BE2C (cell line): ENCODE data around the gene MUC5B.

Experiments
- DNase-seq: peaks from one replicate; pipeline ENCODE4 v3.0.0-alpha.2; 2020
- H3K27me3 ChIP-seq: fragments of 250-450 bp; sonication (Bioruptor Pico); 2 replicates; pipeline ENCODE4 v1.5.1; 2020; ENCODE audit warnings: mild to moderate bottlenecking
- H3K36me3 ChIP-seq: fragments of 250-450 bp; sonication (Bioruptor Pico); 2 replicates; pipeline ENCODE4 v1.5.1; 2020; ENCODE audit warnings: mild to moderate bottlenecking
- H3K4me1 ChIP-seq: fragments of 250-450 bp; sonication (Bioruptor Pico); 2 replicates; pipeline ENCODE4 v1.5.1; 2020
- H3K4me3 ChIP-seq: 2 replicates; pipeline ENCODE4 v1.5.1; 2011; ENCODE audit warnings: low read depth, low read length
- H3K9me3 ChIP-seq: fragments of 250-450 bp; sonication (Bioruptor Pico); 2 replicates; pipeline ENCODE4 v1.5.1; 2020
- CTCF ChIP-seq: IDR thresholded peaks from 2 replicates; pipeline ENCODE4 v1.5.1; 2012; ENCODE audit warnings: mild to moderate bottlenecking, low read depth, low read length

The MUC5B gene

GRCh38 chr11:1226226-1226985, 3.5 kb downstream of the MUC5B start:
- no peaks in the 10 kb centered on the region for H3K9me3 ChIP-seq
- no peak overlapping the region for H3K4me3 ChIP-seq
- no peak for TF ChIP-seq CTCF
- H3K27me3 ChIP-seq = peaks cover 5% of the 10 kb centered on the region
- DNase-seq = peak; percentile 3
- H3K4me1 ChIP-seq = no peaks in the 10 kb centered on the region
- no peaks in the 10 kb centered on the region for H3K36me3 ChIP-seq

DNA sequence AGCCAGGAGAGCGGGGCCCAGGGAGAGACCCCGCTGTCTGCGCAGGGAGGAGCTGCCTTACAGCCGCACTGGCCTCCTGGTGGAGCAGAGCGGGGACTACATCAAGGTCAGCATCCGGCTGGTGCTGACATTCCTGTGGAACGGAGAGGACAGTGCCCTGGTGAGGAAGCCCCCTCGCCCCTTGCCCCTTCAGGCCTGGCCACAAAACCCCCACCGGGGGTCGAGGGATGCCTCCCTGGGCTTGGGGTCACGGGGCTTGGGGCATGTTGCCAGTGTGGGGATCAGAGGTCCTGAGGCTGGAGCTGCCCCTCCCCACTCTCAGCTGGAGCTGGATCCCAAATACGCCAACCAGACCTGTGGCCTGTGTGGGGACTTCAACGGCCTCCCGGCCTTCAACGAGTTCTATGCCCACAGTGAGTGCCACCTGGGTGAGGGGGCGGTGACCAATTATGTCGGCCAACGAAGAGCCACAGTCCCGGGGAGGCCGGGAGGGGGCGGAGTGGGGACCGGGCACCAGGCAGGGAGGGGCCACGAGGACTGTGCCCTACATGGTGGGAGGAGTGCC, 4.2 kb downstream of the MUC5B start:
- H3K4me1 ChIP-seq = no peaks in the 10 kb centered on the region
- H3K27me3 ChIP-seq = peaks cover 11% of the 10 kb centered on the region
- peak; percentile 16 for TF ChIP-seq CTCF
- H3K9me3 ChIP-seq = no peaks in the 10 kb centered on the region
- no peak overlapping the region for H3K4me3 ChIP-seq
- DNase-seq = peak; percentile 20
- H3K36me3 ChIP-seq = no peaks in the 10 kb centered on the region

DNA sequence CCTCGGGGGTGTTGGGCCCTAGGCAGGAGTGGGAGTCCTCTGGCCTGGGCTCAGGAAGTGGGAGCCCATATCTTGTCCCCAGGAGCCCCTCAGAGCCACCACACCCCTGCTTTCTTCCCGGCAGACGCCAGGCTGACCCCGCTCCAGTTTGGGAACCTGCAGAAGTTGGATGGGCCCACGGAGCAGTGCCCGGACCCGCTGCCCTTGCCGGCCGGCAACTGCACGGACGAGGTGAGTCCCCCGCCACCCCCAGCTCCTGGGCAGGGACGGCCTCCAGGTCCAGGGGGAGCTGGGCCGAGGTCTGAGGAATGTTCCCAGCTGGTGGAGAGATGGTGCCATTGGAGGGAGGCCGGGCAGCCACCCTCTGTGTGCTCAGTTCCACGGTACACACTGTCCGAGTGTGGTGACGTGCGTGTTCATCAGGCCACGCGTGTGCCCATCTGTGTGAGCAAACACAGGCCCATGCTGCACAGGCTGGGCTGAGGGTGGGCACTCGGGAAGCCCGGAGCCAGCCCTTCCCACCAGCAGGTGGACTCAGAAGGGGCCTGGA, 4.8 kb downstream of the MUC5B start:
- no peaks in the 10 kb centered on the region for H3K36me3 ChIP-seq
- no peaks in the 10 kb centered on the region for H3K9me3 ChIP-seq
- H3K4me3 ChIP-seq = no peak overlapping the region
- no peak for DNase-seq
- no peaks in the 10 kb centered on the region for H3K4me1 ChIP-seq
- peaks cover 14% of the 10 kb centered on the region for H3K27me3 ChIP-seq
- no peak for TF ChIP-seq CTCF

DNA sequence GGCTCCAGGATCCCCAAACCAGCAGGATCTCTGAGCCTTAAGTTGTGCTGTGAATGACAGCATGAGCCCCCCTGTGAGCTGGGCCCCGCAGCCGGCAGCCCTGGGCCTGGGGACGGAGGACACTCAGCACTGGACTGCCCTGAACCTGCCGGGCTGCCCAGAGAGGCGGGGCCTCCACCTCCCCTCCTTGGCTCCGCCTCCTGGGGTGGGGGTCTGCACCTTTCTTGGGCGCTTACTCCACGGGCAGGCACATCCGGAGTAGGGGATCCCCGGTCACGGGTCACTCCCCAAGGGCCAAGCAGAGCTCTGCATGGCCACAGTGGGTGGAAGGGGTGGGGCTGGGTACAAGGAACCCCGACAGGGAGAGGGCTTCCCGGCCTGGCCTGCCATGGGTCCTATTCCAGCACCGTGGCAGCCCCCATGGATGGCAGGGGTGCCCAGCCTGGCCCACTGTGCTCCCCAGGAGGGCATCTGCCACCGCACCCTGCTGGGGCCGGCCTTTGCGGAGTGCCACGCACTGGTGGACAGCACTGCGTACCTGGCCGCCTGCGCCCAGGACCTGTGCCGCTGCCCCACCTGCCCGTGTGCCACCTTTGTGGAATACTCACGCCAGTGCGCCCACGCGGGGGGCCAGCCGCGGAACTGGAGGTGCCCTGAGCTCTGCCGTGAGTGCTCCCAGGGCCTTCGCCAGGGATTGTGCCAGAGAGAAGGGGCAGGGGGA, 5.4 kb downstream of the MUC5B start:
- Histone ChIP-seq H3K4me3 (no peak overlapping the region), H3K4me1 (no peaks in the 10 kb centered on the region), H3K27me3 (peaks cover 17% of the 10 kb centered on the region), H3K36me3 (no peaks in the 10 kb centered on the region), H3K9me3 (no peaks in the 10 kb centered on the region)
- DNase-seq = peak; percentile 2
- TF ChIP-seq CTCF = no peak

- peaks cover 17% of the 10 kb centered on the region for H3K27me3 ChIP-seq
- no peak for TF ChIP-seq CTCF
These were observed 6.1 kb downstream of the MUC5B start for GRCh38 chr11:1228921-1229451.

More at GRCh38 chr11:1228921-1229451, 6.1 kb downstream of the MUC5B start:
- Histone ChIP-seq H3K4me1 (no peaks in the 10 kb centered on the region), H3K9me3 (no peaks in the 10 kb centered on the region), H3K36me3 (no peaks in the 10 kb centered on the region), H3K4me3 (no peak overlapping the region)
- DNase-seq = peak; percentile 4
